Smooth muscle cell of the pulmonary artery (primary cell): ENCODE data around the gene RNF10. TPM values are rescaled to one million over a fixed set of nuclear protein-coding genes. Genes with fewer than 3 reads are reported as not detected.

Experiments
- total RNA-seq: library from RNA; depleted of rRNA; stranded (reverse); fragments of >200 nt; gene quantifications from 2 replicates; pipeline ENCODE4 v1.2.3, GENCODE V29; 2014

The RNF10 gene
- 189 and 197 TPM in 2 replicates for total RNA-seq

DNA sequence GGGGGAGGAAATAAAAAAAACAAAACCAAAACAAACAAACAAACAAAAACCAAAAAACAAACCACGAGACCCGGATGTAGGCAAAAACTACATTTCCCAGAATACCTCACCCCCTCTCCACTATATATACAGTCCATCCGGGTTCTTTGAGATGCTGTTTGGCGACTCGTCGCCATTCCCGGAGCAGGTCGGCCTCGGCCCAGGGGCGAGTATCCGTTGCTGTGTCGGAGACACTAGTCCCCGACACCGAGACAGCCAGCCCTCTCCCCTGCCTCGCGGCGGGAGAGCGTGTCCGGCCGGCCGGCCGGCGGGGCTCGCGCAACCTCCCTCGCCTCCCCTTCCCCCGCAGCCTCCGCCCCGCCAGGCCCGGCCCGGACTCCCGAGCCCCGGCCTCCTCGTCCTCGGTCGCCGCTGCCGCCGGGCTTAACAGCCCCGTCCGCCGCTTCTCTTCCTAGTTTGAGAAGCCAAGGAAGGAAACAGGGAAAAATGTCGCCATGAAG, at the start of gene RNF10:
Gene RNF10 (plus strand): TSS at position 154 of the 500 bp plus-strand sequence. CDS start 456 bp downstream, outside the sequence.

DNA sequence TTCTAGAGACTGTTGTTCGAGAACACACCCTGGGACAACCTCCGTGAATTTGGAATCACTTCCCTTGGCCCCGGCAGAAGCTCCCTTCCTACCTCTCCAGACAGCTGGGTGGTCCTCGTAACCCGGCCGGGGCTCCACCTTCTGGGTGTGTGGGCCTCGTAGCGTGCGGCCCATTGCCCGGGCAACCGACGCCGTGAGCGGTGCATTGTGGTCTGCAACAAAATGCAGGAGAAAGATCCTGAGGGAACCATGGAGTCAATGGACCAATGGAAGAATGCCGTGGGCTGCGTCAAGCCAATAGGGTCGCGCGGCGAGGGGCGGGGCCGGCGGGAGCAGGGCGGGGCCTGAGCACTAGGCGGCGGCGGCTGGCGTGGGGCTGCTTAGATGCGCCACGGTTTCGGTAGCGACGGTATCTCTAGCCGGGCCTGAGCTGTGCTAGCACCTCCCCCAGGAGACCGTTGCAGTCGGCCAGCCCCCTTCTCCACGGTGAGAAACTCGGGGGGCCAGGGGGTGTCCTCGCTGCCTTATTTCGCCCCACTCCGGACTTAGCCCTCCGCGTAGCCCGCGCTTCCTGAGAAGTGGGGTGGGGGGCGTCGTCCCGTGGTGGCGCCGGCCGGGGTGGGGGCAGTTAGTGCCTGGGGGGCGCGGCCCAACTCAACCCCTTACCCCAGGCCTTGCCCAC, 38.3 kb upstream of the RNF10 start, which contains the start of gene DYNLL1:
Gene DYNLL1 (plus strand): TSS at position 383 of the 682 bp plus-strand sequence. CDS start 309 bp downstream, outside the sequence.

DNA sequence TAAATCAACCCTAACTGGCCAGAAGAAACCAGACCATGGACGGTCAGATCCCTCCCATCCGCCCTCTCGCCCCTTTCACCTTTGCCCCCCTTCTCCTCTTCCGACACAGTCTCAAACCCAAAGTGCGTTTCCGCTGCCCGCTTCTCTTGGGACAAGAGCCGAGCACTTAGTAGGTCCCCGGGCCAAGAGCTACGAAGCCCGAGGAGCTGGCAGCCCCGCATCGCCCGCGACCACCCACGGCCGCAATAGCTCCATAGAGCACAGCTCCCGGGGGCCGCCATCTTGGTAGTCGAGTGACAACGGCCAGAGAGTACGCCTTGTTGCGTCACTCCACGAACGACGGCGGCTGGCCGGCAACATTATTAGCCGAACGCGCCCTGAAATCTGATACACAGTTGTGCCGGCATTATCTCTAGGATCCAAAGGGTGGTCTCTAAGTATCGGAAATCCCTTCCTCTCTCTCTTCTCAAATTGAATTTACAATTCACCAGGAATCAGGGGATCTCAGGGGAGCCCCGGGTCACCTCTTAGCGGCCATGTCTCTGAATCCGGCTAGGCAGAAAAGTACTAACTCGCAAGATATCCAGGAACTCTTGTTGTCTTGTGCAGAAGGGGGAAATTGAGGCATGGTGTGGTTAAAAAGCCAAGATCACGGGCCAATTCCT, 5.2 kb upstream of the RNF10 start, which contains the start of gene COQ5:
Gene COQ5 (minus strand): TSS at position 298 of the 665 bp plus-strand sequence. CDS start 17 bp downstream, at position 281.

DNA sequence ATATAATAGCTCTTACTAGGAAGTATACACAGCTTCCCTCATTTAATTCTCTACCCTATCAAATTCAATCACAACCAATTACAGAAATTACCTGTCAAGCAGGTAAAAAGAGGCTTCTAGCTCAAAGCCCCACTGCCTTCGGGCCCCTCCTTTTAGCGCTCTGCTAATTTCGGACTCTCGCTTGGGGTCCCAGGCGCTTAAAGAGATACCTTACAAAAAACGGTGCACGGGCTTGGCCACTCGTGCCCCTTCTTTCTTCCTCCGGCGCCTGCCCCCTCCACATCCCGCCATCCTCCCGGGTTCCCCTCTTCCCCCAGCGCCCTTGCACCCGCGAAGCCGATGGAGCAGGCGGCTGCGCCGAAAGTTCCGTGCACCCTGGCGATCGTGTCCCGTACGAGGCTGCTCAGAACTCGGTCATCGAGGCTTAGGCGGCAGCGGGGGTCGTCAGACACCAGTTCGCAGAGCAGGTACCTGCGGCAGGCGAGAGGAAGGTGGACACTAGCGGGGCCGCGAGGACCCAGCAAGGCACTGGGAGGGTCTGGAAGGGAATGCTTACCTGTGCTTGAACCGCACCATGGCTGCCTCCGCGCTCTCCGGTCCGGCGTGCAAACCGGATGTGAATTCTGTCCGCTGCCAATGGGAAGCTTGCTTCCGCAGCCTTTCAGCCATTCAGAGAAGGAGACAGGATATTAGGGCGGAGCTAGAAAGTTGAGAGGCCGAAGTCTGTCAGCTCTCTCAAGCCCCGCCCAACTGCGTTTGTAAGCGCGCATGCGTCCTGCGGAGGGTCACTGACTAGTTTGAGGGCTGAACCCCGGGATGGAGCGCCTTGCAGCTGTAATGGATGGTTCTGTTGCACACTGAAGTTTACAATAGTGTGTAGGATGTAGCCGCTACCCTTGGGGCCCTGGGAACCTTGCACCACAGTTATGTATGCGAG, 46.9 kb downstream of the RNF10 start, which contains the start of gene POP5:
Gene POP5 (minus strand): TSS at position 616 of the 937 bp plus-strand sequence. CDS start 40 bp downstream, at position 576.

Other genes with a start within 250 kb of the RNF10 start
- not detected in 2 replicates for gene RNU4-2, start 242.5 kb upstream of the RNF10 start, total RNA-seq
- under 0.01 TPM in 1 of 2 replicates, not detected in the other for gene RNU4-1, start 241.1 kb upstream of the RNF10 start, total RNA-seq
- gene SIRT4, start 232.0 kb upstream of the RNF10 start, total RNA-seq = 1.5 and 2.0 TPM in 2 replicates
- gene PLA2G1B, start 206.6 kb upstream of the RNF10 start, total RNA-seq = not detected in 2 replicates
- 0.20 TPM in 1 of 2 replicates, not detected in the other for gene MSI1, start 165.2 kb upstream of the RNF10 start, total RNA-seq
- 323 and 352 TPM in 2 replicates for gene COX6A1, start 96.2 kb upstream of the RNF10 start, total RNA-seq
- 14.4 and 16.9 TPM in 2 replicates for gene TRIAP1, start 88.0 kb upstream of the RNF10 start, total RNA-seq
- gene GATC, start 87.9 kb upstream of the RNF10 start, total RNA-seq = 17.0 and 20.2 TPM in 2 replicates
- 170 and 195 TPM in 2 replicates for gene SRSF9, start 64.6 kb upstream of the RNF10 start, total RNA-seq
- 261 and 303 TPM in 2 replicates for gene DYNLL1, start 38.2 kb upstream of the RNF10 start, total RNA-seq
- 25.3 and 30.5 TPM in 2 replicates for gene COQ5, start 5.2 kb upstream of the RNF10 start, total RNA-seq
- 26.1 and 36.7 TPM in 2 replicates for gene POP5, start 47.0 kb downstream of the RNF10 start, total RNA-seq
- gene CABP1, start 106.3 kb downstream of the RNF10 start, total RNA-seq = 1.6 and 21.4 TPM in 2 replicates
- 136 and 156 TPM in 2 replicates for gene MLEC, start 152.8 kb downstream of the RNF10 start, total RNA-seq
- gene UNC119B, start 176.1 kb downstream of the RNF10 start, total RNA-seq = 43.9 and 44.3 TPM in 2 replicates
- gene ACADS, start 191.5 kb downstream of the RNF10 start, total RNA-seq = 5.6 and 6.6 TPM in 2 replicates